Muscle layer of duodenum (tissue), 2 donors: ENCODE measurements around the gene PSD2.

Source experiments
- H3K27ac ChIP-seq: one replicate; pipeline ENCODE4 v1.7.0; 2013; ENCODE audit warnings: mild to moderate bottlenecking, low read length
- H3K27me3 ChIP-seq: one replicate; pipeline ENCODE4 v1.7.0; 2013; ENCODE audit warnings: low read depth, mild to moderate bottlenecking, control low read depth, low read length
- H3K36me3 ChIP-seq, 2 donors: one replicate each; pipeline ENCODE4 v1.7.0; 2013; ENCODE audit warnings: low read length in 2 of 2, control low read depth in 1 of 2, mild to moderate bottlenecking in 1 of 2; ENCODE audit not compliant: insufficient read depth in 2 of 2, control insufficient read depth in 1 of 2
- H3K4me1 ChIP-seq, 2 donors: one replicate each; pipeline ENCODE4 v1.7.0; 2013; ENCODE audit warnings: low read length in 2 of 2, mild to moderate bottlenecking in 2 of 2, control low read depth in 1 of 2, moderate library complexity in 1 of 2; ENCODE audit not compliant: insufficient read depth in 2 of 2, control insufficient read depth in 1 of 2
- H3K4me3 ChIP-seq, 2 donors: one replicate each; pipeline ENCODE4 v1.7.0; 2013; ENCODE audit warnings: low read length in 2 of 2, low read depth in 1 of 2, mild to moderate bottlenecking in 1 of 2
- H3K9me3 ChIP-seq, 2 donors: one replicate each; pipeline ENCODE4 v1.7.0; 2013; ENCODE audit warnings: low read length in 2 of 2, control low read depth in 1 of 2, mild to moderate bottlenecking in 1 of 2; ENCODE audit not compliant: control insufficient read depth in 1 of 2
- donor health status: healthy.

The PSD2 gene

GRCh38 chr5:139835656-139836055 is 40.0 kb downstream of the PSD2 start:
- H3K36me3 ChIP-seq: no peaks in the 10 kb centered on the region
- no peaks in the 10 kb centered on the region for H3K27me3 ChIP-seq
- no peaks in the 10 kb centered on the region for H3K9me3 ChIP-seq
- H3K27ac ChIP-seq: no peak overlapping the region
- no peaks in the 10 kb centered on the region for H3K4me1 ChIP-seq
- H3K4me3 ChIP-seq: no peak overlapping the region

GRCh38 chr5:139836469-139837208 is 41.0 kb downstream of the PSD2 start:
- H3K27ac ChIP-seq: no peak overlapping the region
- H3K4me1 ChIP-seq: no peaks in the 10 kb centered on the region
- no peaks in the 10 kb centered on the region for H3K36me3 ChIP-seq
- no peak overlapping the region for H3K4me3 ChIP-seq
- no peaks in the 10 kb centered on the region for H3K9me3 ChIP-seq
- no peaks in the 10 kb centered on the region for H3K27me3 ChIP-seq

GRCh38 chr5:139837711-139838380 is 42.2 kb downstream of the PSD2 start:
- H3K9me3 ChIP-seq: no peaks in the 10 kb centered on the region
- no peak overlapping the region for H3K27ac ChIP-seq
- H3K36me3 ChIP-seq: no peaks in the 10 kb centered on the region
- H3K4me1 ChIP-seq: no peaks in the 10 kb centered on the region
- H3K4me3 ChIP-seq: no peak overlapping the region
- H3K27me3 ChIP-seq: no peaks in the 10 kb centered on the region

- H3K36me3 ChIP-seq: no peaks in the 10 kb centered on the region
- H3K4me1 ChIP-seq: no peaks in the 10 kb centered on the region
- no peaks in the 10 kb centered on the region for H3K27me3 ChIP-seq
- H3K4me3 ChIP-seq: no peak overlapping the region
- H3K27ac ChIP-seq: no peak overlapping the region
- no peaks in the 10 kb centered on the region for H3K9me3 ChIP-seq
Observed at GRCh38 chr5:139838381-139839197, 43.0 kb downstream of the PSD2 start.

- H3K27me3 ChIP-seq: no peaks in the 10 kb centered on the region
- H3K4me1 ChIP-seq: no peaks in the 10 kb centered on the region
- H3K4me3 ChIP-seq: no peak overlapping the region
- H3K27ac ChIP-seq: no peak overlapping the region
- no peaks in the 10 kb centered on the region for H3K9me3 ChIP-seq
- no peaks in the 10 kb centered on the region for H3K36me3 ChIP-seq
Observed at GRCh38 chr5:139839232-139839815, 43.7 kb downstream of the PSD2 start.

GRCh38 chr5:139839918-139840317 is 44.3 kb downstream of the PSD2 start:
- no peaks in the 10 kb centered on the region for H3K27me3 ChIP-seq
- H3K4me3 ChIP-seq: no peak overlapping the region
- no peaks in the 10 kb centered on the region for H3K36me3 ChIP-seq
- H3K4me1 ChIP-seq: no peaks in the 10 kb centered on the region
- H3K9me3 ChIP-seq: no peaks in the 10 kb centered on the region
- H3K27ac ChIP-seq: no peak overlapping the region

- Histone ChIP-seq H3K4me3 (no peak overlapping the region), H3K36me3 (no peaks in the 10 kb centered on the region), H3K9me3 (no peaks in the 10 kb centered on the region), H3K4me1 (no peaks in the 10 kb centered on the region), H3K27ac (no peak overlapping the region), H3K27me3 (no peaks in the 10 kb centered on the region)
Observed at GRCh38 chr5:139841549-139841948, 45.9 kb downstream of the PSD2 start.

- no peak overlapping the region for H3K4me3 ChIP-seq
- H3K27ac ChIP-seq: no peak overlapping the region
- no peaks in the 10 kb centered on the region for H3K36me3 ChIP-seq
- H3K9me3 ChIP-seq: no peaks in the 10 kb centered on the region
- no peaks in the 10 kb centered on the region for H3K4me1 ChIP-seq
- no peaks in the 10 kb centered on the region for H3K27me3 ChIP-seq
Observed at GRCh38 chr5:139842321-139842720, 46.7 kb downstream of the PSD2 start.

GRCh38 chr5:139843991-139844390 is 48.4 kb downstream of the PSD2 start:
- H3K4me1 ChIP-seq: no peaks in the 10 kb centered on the region
- no peak overlapping the region for H3K4me3 ChIP-seq
- H3K9me3 ChIP-seq: no peaks in the 10 kb centered on the region
- H3K27me3 ChIP-seq: no peaks in the 10 kb centered on the region
- no peak overlapping the region for H3K27ac ChIP-seq
- no peaks in the 10 kb centered on the region for H3K36me3 ChIP-seq

- no peaks in the 10 kb centered on the region for H3K9me3 ChIP-seq
- H3K4me3 ChIP-seq: no peak overlapping the region
- H3K36me3 ChIP-seq: no peaks in the 10 kb centered on the region
- no peaks in the 10 kb centered on the region for H3K4me1 ChIP-seq
- no peaks in the 10 kb centered on the region for H3K27me3 ChIP-seq
- no peak overlapping the region for H3K27ac ChIP-seq
Observed at GRCh38 chr5:139844472-139845145, 49.0 kb downstream of the PSD2 start.
